ENCODE data around the gene FNDC3B. TPM values are rescaled to one million over a fixed set of nuclear protein-coding genes. Genes with fewer than 3 reads are reported as not detected.

The FNDC3B gene
- total RNA-seq, 4 donors from 2014 or later = 49.7 to 188 (median 165) TPM

GRCh38 chr3:172213200-172213599 lies 173.8 kb downstream of the FNDC3B start:
- no peaks in the 10 kb centered on the region for H3K9me3 ChIP-seq
- peaks cover 0 to 9% of the 10 kb centered on the region in 2 donors for H3K4me1 ChIP-seq
- H3K4me3 ChIP-seq = no peak overlapping the region
- intact Hi-C loops (cut with DNase I; ENCODE audit: low total_unique reads) = loop anchor here (10.0 kb wide), 1 partner anchor 72 kb away; no protein-coding TSS in a partner anchor
- TF ChIP-seq CTCF (IDR thresholded peaks at IDR 0.05) (no peak), POLR2A (IDR thresholded peaks at IDR 0.05) (no peak)
- DNase-seq = no peak
- peak overlapping the region in 1 of 2 donors; percentile 26 for H3K27ac ChIP-seq
- H3K36me3 ChIP-seq = no peaks in the 10 kb centered on the region
- H3K27me3 ChIP-seq = no peaks in the 10 kb centered on the region

DNA sequence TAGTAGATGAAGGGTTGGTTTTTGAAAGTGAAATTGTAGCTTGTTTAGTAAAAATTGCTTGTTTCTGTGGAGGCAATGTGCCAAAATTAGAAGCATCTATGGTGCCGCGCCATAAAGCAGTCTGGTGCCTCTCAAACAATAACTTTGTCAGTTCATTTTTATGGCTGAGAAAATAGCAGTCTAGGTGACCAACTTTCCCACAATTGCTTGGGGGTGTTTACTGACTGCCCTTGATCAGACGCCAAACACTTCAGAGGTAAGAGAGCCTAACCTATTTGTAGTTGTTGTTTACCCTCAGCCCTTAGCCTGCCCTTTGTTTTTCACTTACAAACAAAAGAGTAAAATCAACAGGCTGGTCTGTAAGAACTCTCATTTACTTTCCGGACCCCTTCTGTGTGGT lies 174.5 kb downstream of the FNDC3B start:
- intact Hi-C loops (cut with DNase I; ENCODE audit: low total_unique reads) = loop anchor here (10.0 kb wide), 1 partner anchor 71 kb away; no protein-coding TSS in a partner anchor

DNA sequence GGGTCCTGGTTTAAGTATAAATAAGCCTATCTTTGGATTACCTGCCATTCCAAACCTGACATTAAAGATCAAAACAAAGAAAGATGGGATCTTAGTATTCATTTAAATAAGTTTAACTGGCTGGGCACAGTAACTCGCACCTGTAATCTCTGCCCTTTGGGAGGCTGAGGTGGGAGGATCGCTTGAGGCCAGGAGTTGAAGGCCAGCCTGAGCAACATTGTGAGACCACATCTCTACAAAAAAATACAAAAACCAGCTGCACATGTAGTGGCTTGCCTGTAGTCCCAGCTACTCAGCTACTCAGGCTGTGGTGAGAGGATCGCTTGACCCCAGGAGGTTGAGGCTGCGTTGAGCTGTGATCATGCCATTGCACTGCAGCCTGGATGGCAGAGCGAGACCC lies 176.9 kb downstream of the FNDC3B start:
- no peaks in the 10 kb centered on the region for H3K9me3 ChIP-seq
- no peak for TF ChIP-seq POLR2A (IDR thresholded peaks at IDR 0.05)
- TF ChIP-seq CTCF (IDR thresholded peaks at IDR 0.05) = no peak
- intact Hi-C loops (cut with DNase I; ENCODE audit: low total_unique reads) = loop anchor here (10.0 kb wide), 1 partner anchor 69 kb away; no protein-coding TSS in a partner anchor
- H3K4me3 ChIP-seq = no peak overlapping the region
- no peak for DNase-seq
- H3K4me1 ChIP-seq = peaks cover 0 to 9% of the 10 kb centered on the region in 2 donors
- H3K27ac ChIP-seq = no peak overlapping the region
- H3K36me3 ChIP-seq = no peaks in the 10 kb centered on the region
- H3K27me3 ChIP-seq = no peaks in the 10 kb centered on the region

More for the DNA sequence above, 174.5 kb downstream of the FNDC3B start:
- Histone ChIP-seq H3K27me3 (no peaks in the 10 kb centered on the region), H3K36me3 (no peaks in the 10 kb centered on the region), H3K4me1 (peaks cover 0 to 9% of the 10 kb centered on the region in 2 donors), H3K4me3 (no peak overlapping the region), H3K27ac (peak overlapping the region in 1 of 2 donors; percentile 26), H3K9me3 (no peaks in the 10 kb centered on the region)
- DNase-seq = no peak
- TF ChIP-seq POLR2A (IDR thresholded peaks at IDR 0.05) (no peak), CTCF (IDR thresholded peaks at IDR 0.05) (no peak)

DNA sequence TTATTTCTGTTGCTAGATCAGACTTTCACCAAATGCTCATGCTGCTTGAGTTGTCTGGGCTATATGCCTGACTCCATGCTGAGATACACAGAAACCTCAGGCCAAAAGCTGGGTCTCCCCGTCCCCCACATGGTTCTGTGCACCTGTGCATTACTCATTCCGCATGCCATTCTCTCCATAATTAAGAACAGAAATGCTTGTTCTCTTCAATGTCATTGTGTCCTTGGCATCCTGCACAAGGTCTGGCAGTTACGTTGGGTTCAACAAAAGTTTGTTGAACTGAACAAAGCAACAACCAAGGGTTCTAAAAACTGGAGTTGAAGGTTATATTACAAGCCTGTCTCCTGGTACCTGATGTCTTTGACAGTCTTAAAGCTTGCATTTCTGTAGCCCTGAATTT lies 177.5 kb downstream of the FNDC3B start:
- intact Hi-C loops (cut with DNase I; ENCODE audit: low total_unique reads) = loop anchor here (10.0 kb wide), 1 partner anchor 68 kb away; no protein-coding TSS in a partner anchor
- no peaks in the 10 kb centered on the region for H3K27me3 ChIP-seq
- H3K4me1 ChIP-seq = peaks cover 0 to 9% of the 10 kb centered on the region in 2 donors
- no peaks in the 10 kb centered on the region for H3K9me3 ChIP-seq
- H3K4me3 ChIP-seq = no peak overlapping the region
- no peak for DNase-seq
- no peak overlapping the region for H3K27ac ChIP-seq
- no peaks in the 10 kb centered on the region for H3K36me3 ChIP-seq
- TF ChIP-seq CTCF (IDR thresholded peaks at IDR 0.05) (no peak), POLR2A (IDR thresholded peaks at IDR 0.05) (no peak)

DNA sequence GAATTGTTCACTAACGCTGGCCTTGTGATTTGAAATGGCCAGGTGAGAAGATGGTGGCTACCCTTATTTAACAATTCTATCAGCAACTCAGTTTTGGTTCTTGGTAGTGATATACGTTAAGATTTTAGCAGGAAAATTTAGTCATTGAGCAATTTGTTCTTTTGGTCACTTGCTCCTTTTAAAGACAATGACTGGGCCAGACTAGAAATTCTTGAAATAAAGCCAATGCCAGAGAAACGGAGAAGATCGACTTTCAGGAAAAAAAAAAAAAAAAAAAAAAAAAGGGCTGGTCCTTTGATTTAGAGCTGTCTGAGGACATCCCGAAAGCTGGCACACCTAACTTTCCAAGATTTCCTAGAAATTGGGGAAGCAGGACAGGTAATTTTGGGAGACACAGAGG lies 178.5 kb downstream of the FNDC3B start:
- Histone ChIP-seq H3K9me3 (no peaks in the 10 kb centered on the region), H3K4me3 (no peak overlapping the region), H3K27me3 (no peaks in the 10 kb centered on the region), H3K36me3 (no peaks in the 10 kb centered on the region), H3K4me1 (peaks cover 0 to 9% of the 10 kb centered on the region in 2 donors), H3K27ac (peak overlapping the region; percentile 0 to 16)
- intact Hi-C loops (cut with DNase I; ENCODE audit: low total_unique reads) = loop anchor here (10.0 kb wide), 1 partner anchor 67 kb away; no protein-coding TSS in a partner anchor
- TF ChIP-seq POLR2A (IDR thresholded peaks at IDR 0.05) (no peak), CTCF (IDR thresholded peaks at IDR 0.05) (no peak)
- DNase-seq = no peak
